ENCODE measurements around the gene CORO7. TPM values are rescaled to one million over a fixed set of nuclear protein-coding genes. Genes with fewer than 3 reads are reported as not detected.

CORO7 gene
- total RNA-seq, 2 experiments from 2014 or later: 167 to 176 TPM

GRCh38 chr16:4372578-4373355 is 43.6 kb downstream of the CORO7 start:
- Mint-ChIP-seq H3K27ac (no peak overlapping the region), H3K27me3 (ENCODE audit: low read depth) (no peaks in the 10 kb centered on the region)
- CTCF ChIA-PET: interaction anchor here (1.1 kb wide), 1 partner anchor 13 kb away, joined by 3 read pairs; no protein-coding TSS in a partner anchor

DNA sequence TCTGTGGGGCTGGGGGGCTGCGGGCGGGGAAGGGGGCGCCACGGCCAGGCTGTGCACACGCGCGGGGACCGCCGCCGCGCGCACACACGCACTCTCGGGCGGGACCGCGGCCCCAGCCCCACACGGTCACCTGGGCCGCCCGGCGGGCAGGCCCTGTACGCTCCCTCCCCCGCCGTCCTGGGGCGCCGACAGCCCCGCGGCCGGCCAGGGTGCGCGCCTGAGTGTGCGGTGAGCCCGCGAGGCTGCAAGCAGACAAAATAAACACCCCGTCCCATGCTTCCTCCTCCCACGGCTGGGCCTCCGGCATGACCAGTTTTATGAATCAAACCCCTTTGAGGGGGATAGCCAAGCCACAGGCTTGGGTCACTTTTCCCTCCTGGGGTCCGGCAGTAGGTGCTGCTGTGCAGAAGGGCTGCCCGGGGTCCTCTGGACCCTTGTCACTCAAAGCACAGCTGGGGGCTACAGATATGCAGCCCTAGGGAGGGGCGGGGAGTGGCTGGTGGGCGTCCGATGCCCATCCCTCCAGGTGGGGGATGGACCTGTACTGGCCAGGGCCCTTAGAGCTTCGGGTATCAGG is 44.3 kb downstream of the CORO7 start:
- POLR2A ChIA-PET: no interaction called here
- Mint-ChIP-seq H3K36me3 (ENCODE audit: low read depth) (peaks cover 5% of the 10 kb centered on the region), H3K27me3 (ENCODE audit: low read depth) (no peaks in the 10 kb centered on the region)

More at GRCh38 chr16:4372578-4373355, 43.6 kb downstream of the CORO7 start:
- POLR2A ChIA-PET: no interaction called here
- Mint-ChIP-seq H3K9me3 (ENCODE audit: insufficient read depth) (no peaks in the 10 kb centered on the region), H3K36me3 (ENCODE audit: low read depth) (no peaks in the 10 kb centered on the region), H3K4me1 (ENCODE audit: low read depth) (peaks cover 2% of the 10 kb centered on the region), H3K4me3 (no peak overlapping the region)
- ATAC-seq: no peak
- no peak for DNase-seq

DNA sequence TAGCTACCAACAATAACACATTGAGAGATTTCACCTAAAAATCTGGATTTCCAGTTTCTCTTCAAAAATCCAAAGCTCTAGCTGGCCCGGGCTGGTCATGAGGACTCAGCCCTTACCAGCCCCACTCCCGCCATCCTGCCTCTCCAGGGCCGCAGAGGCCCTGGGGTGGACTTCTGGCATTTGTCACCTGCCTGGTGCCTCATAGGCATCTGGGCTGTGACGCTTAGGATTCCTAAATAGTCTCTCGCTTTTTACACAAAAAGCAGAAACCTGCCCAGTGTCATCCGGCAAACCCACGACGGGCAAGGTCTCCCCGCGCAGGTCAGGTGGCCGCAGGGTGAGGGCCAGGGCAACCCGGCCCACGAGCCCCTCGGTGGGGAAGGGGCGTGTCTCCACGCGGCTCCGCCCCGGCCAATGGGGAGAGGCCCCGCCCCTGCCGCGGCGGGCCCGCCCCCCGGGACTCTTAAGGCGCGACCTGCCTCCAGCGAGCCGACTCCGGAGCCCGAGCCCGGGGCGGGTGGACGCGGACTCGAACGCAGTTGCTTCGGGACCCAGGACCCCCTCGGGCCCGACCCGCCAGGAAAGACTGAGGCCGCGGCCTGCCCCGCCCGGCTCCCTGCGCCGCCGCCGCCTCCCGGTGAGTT is 44.9 kb downstream of the CORO7 start, which contains the start of gene VASN:
Gene VASN, plus strand, starts transcription at position 492 of the 644 bp plus-strand sequence. CDS start 9,030 bp downstream, outside the sequence.
- Mint-ChIP-seq H3K4me1 (ENCODE audit: low read depth) (peaks cover 2% of the 10 kb centered on the region), H3K9me3 (ENCODE audit: insufficient read depth) (no peaks in the 10 kb centered on the region), H3K27me3 (ENCODE audit: low read depth) (no peaks in the 10 kb centered on the region), H3K36me3 (ENCODE audit: low read depth) (peaks cover 5% of the 10 kb centered on the region), H3K27ac (no peak within 1 kb of the TSS), H3K4me3 (peak within 1 kb of the TSS; percentile 55)
- DNase-seq (peak; percentile 61), ATAC-seq (peak; percentile 68)
- POLR2A ChIA-PET: no interaction called here
- CTCF ChIA-PET: interaction anchor here (0.9 to 1.3 kb wide), 3 partner anchors 12 to 43 kb away, joined by 3 to 6 read pairs (median 3); no protein-coding TSS in a partner anchor

More for the DNA sequence above, 44.3 kb downstream of the CORO7 start:
- no peak overlapping the region for H3K27ac Mint-ChIP-seq
- peaks cover 2% of the 10 kb centered on the region for H3K4me1 Mint-ChIP-seq (ENCODE audit: low read depth)
- CTCF ChIA-PET: no interaction called here
- peak; percentile 44 for DNase-seq
- ATAC-seq: peak; percentile 58
- no peaks in the 10 kb centered on the region for H3K9me3 Mint-ChIP-seq (ENCODE audit: insufficient read depth)
- H3K4me3 Mint-ChIP-seq: peak overlapping the region; percentile 55

- Mint-ChIP-seq H3K27me3 (ENCODE audit: low read depth) (no peaks in the 10 kb centered on the region), H3K27ac (no peak overlapping the region), H3K4me3 (no peak overlapping the region), H3K36me3 (ENCODE audit: low read depth) (peaks cover 6% of the 10 kb centered on the region), H3K9me3 (ENCODE audit: insufficient read depth) (no peaks in the 10 kb centered on the region), H3K4me1 (ENCODE audit: low read depth) (peaks cover 2% of the 10 kb centered on the region)
- ChIA-PET CTCF (interaction anchor here (0.9 to 1.3 kb wide), 4 partner anchors 12 to 43 kb away, joined by 3 to 6 read pairs (median 3); no protein-coding TSS in a partner anchor), POLR2A (no interaction called here)
- no peak for DNase-seq
- ATAC-seq: no peak
These were observed 45.6 kb downstream of the CORO7 start for GRCh38 chr16:4370570-4371356.

DNA sequence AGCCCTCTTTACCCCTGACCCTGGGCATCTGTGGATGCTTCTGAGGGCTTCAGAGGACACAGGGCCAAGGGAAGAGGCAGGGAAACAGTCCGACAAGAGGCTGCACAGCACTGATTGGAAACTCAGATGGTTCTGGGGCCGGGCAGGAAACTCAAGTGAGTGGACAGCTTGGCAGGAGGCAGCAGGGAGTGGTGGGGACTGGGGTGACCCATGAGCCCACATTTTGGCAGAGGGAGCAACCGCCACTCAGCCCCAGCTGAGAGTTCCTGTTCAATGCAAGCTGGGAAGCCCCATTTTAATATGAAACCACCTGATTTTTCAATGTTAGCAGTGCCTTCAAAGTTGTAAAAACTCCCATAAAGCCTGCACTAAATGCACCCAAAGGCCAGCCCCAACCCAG is 46.2 kb downstream of the CORO7 start:
- H3K36me3 Mint-ChIP-seq (ENCODE audit: low read depth): peaks cover 9% of the 10 kb centered on the region
- no peaks in the 10 kb centered on the region for H3K9me3 Mint-ChIP-seq (ENCODE audit: insufficient read depth)
- ChIA-PET CTCF (interaction anchor here (1.0 kb wide), 1 partner anchor 32 kb away, joined by 3 read pairs; no protein-coding TSS in a partner anchor), POLR2A (no interaction called here)
- no peak overlapping the region for H3K4me3 Mint-ChIP-seq
- no peak for ATAC-seq
- H3K4me1 Mint-ChIP-seq (ENCODE audit: low read depth): peaks cover 2% of the 10 kb centered on the region
- H3K27ac Mint-ChIP-seq: no peak overlapping the region
- no peaks in the 10 kb centered on the region for H3K27me3 Mint-ChIP-seq (ENCODE audit: low read depth)
- DNase-seq: no peak

- no peaks in the 10 kb centered on the region for H3K27me3 Mint-ChIP-seq (ENCODE audit: low read depth)
- CTCF ChIA-PET: no interaction called here
- no peak overlapping the region for H3K4me3 Mint-ChIP-seq
- peaks cover 2% of the 10 kb centered on the region for H3K4me1 Mint-ChIP-seq (ENCODE audit: low read depth)
- no peak overlapping the region for H3K27ac Mint-ChIP-seq
- H3K9me3 Mint-ChIP-seq (ENCODE audit: insufficient read depth): no peaks in the 10 kb centered on the region
- POLR2A ChIA-PET: interaction anchor here (0.8 kb wide), 1 partner anchor 107 kb away, joined by 3 read pairs; the partner anchor contains the start of gene HMOX2
- ATAC-seq (no peak), DNase-seq (no peak)
- peaks cover 9% of the 10 kb centered on the region for H3K36me3 Mint-ChIP-seq (ENCODE audit: low read depth)
These were observed 47.2 kb downstream of the CORO7 start for GRCh38 chr16:4369007-4369733.

DNA sequence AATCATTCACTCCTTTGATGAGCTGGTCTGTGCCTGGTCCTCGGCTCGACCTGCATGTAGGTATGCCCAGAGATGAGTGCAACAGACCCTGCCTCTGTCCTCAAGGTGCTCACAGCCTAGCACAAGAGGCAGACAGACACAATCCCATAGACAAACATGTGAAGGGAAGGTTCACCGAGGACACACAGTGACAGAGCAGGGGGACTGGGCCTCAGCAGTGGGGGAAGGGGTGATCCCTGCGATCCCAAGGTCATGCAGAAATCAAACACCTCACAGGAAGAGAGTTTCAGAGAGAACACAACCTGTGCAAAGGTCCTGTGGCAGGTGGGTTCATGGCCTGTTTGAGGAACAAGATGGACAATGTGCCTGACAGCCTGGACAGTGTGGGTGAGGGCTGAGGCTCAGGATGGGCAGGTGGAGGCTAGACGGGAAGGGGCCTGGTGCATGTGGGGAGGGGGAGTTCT is 49.0 kb downstream of the CORO7 start:
- H3K9me3 Mint-ChIP-seq (ENCODE audit: insufficient read depth): no peaks in the 10 kb centered on the region
- ATAC-seq: no peak
- H3K27ac Mint-ChIP-seq: peak overlapping the region; percentile 60
- peaks cover 18% of the 10 kb centered on the region for H3K36me3 Mint-ChIP-seq (ENCODE audit: low read depth)
- ChIA-PET CTCF (no interaction called here), POLR2A (no interaction called here)
- no peak overlapping the region for H3K4me3 Mint-ChIP-seq
- DNase-seq: no peak
- H3K27me3 Mint-ChIP-seq (ENCODE audit: low read depth): no peaks in the 10 kb centered on the region
- peaks cover 2% of the 10 kb centered on the region for H3K4me1 Mint-ChIP-seq (ENCODE audit: low read depth)

DNA sequence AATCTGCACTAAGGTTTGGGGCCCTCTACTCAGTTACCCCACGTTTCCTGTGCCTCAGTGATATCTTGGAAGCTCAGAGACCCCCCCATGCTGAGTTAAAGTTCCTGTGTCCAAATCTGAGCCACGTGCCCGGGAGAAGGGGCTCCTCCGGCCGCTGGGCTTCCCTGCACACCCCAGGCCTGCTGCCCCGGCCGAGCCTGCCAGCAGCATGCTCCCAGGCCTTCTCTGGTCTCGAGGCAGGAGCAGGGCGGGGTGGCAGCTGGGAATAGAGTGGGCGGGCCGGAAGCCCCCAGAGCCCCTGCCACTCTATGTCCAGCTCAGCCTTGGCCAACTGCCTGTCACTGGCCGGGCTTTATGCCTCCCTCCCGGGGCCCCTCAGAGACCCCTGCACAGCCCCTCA is 50.4 kb downstream of the CORO7 start:
- DNase-seq (no peak), ATAC-seq (no peak)
- H3K4me3 Mint-ChIP-seq: no peak overlapping the region
- ChIA-PET CTCF (no interaction called here), POLR2A (interaction anchor here (1.0 kb wide), 1 partner anchor 13 kb away, joined by 3 read pairs; no protein-coding TSS in a partner anchor)
- H3K27me3 Mint-ChIP-seq (ENCODE audit: low read depth): no peaks in the 10 kb centered on the region
- H3K36me3 Mint-ChIP-seq (ENCODE audit: low read depth): peaks cover 24% of the 10 kb centered on the region
- no peaks in the 10 kb centered on the region for H3K4me1 Mint-ChIP-seq (ENCODE audit: low read depth)
- no peaks in the 10 kb centered on the region for H3K9me3 Mint-ChIP-seq (ENCODE audit: insufficient read depth)
- H3K27ac Mint-ChIP-seq: no peak overlapping the region

DNA sequence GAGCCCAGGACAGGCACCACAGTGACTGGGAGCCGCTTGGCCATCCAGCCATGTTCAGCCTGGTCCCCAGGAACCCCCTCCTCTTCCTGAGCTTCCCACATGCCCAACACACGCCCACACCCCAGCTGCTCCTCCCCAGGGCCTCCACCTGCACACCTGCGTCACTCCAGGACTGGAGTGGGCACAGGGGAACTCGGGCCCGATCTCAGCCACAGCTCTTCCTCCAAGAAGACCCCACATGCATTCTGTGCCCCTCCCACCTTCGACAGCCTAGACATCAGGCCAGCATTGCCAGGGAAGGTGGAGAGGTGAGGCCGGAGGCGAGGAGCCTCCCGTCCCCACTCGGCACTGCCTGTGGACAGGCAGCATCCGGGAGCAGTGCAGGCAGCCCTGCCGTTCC is 50.8 kb downstream of the CORO7 start:
- CTCF ChIA-PET: no interaction called here
- no peaks in the 10 kb centered on the region for H3K27me3 Mint-ChIP-seq (ENCODE audit: low read depth)
- peaks cover 26% of the 10 kb centered on the region for H3K36me3 Mint-ChIP-seq (ENCODE audit: low read depth)
- H3K4me3 Mint-ChIP-seq: no peak overlapping the region
- ATAC-seq: no peak
- H3K9me3 Mint-ChIP-seq (ENCODE audit: insufficient read depth): no peaks in the 10 kb centered on the region
- H3K4me1 Mint-ChIP-seq (ENCODE audit: low read depth): no peaks in the 10 kb centered on the region
- POLR2A ChIA-PET: interaction anchor here (1.0 kb wide), 1 partner anchor 13 kb away, joined by 3 read pairs; no protein-coding TSS in a partner anchor
- no peak for DNase-seq
- no peak overlapping the region for H3K27ac Mint-ChIP-seq

DNA sequence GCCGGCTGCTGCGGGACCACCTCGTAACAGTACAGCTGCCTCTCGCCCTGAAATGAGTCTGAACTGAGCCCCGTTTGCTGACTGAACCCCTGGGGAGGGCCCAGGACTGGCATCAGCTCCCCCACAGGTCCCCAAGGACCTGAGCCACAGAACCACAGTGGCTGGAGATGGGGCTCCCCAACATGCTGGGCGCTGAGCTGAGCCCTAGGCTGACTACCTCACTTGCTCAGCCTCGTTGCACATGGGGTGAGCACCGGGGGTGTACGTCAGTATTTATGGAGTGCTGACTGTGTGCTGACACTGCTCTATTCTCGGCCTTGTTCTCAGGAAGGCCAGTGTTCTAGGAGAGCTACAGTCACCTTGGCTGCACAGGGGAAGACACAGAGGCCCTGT is 51.4 kb downstream of the CORO7 start:
- no peaks in the 10 kb centered on the region for H3K27me3 Mint-ChIP-seq (ENCODE audit: low read depth)
- H3K9me3 Mint-ChIP-seq (ENCODE audit: insufficient read depth): no peaks in the 10 kb centered on the region
- H3K4me1 Mint-ChIP-seq (ENCODE audit: low read depth): no peaks in the 10 kb centered on the region
- peaks cover 31% of the 10 kb centered on the region for H3K36me3 Mint-ChIP-seq (ENCODE audit: low read depth)
- DNase-seq (no peak), ATAC-seq (no peak)
- ChIA-PET CTCF (interaction anchor here (2.4 kb wide), 1 partner anchor 37 kb away, joined by 6 read pairs; no protein-coding TSS in a partner anchor), POLR2A (no interaction called here)
- no peak overlapping the region for H3K4me3 Mint-ChIP-seq
- no peak overlapping the region for H3K27ac Mint-ChIP-seq
